Psoas muscle (tissue), 8 donors: ENCODE measurements around the gene SLC41A2. TPM values are rescaled to one million over a fixed set of nuclear protein-coding genes. Genes with fewer than 3 reads are reported as not detected.

Source experiments
- ATAC-seq, 4 donors: fragments of 200-7000 bp; cut with Tn5 transposase; one replicate each; pipeline ENCODE4 v1.9.1; 2020; ENCODE audit warnings: moderate library complexity in 3 of 4, mild to moderate bottlenecking in 2 of 4
- DNase-seq, 2 donors: peaks; one replicate each; pipeline ENCODE4 v3.0.0-alpha.2; 2020
- H3K27ac ChIP-seq: fragments of 200-600 bp; one replicate; pipeline ENCODE4 v1.8.0; 2022
- H3K27me3 ChIP-seq, 3 donors: fragments of 200-600 bp in 1 of 3; one replicate each; pipeline versions ENCODE4 v1.6.1 to v1.8.0; 2013 to 2022; ENCODE audit warnings: low read length in 2 of 3, mild to moderate bottlenecking in 2 of 3, moderate library complexity in 1 of 3; ENCODE audit not compliant: insufficient read depth in 3 of 3
- H3K36me3 ChIP-seq, 2 donors: fragments of 200-600 bp in 1 of 2; one replicate each; pipeline versions ENCODE4 v1.6.1 to v1.8.0; 2013 to 2022; ENCODE audit warnings: low read depth in 1 of 2, mild to moderate bottlenecking in 1 of 2, moderate library complexity in 1 of 2; ENCODE audit not compliant: insufficient read depth in 1 of 2
- H3K4me1 ChIP-seq: fragments of 200-600 bp; one replicate; pipeline ENCODE4 v1.8.0; 2022
- H3K4me3 ChIP-seq: fragments of 200-600 bp; one replicate; pipeline ENCODE4 v1.8.0; 2022; ENCODE audit warnings: mild to moderate bottlenecking
- H3K9me3 ChIP-seq: fragments of 200-600 bp; one replicate; pipeline ENCODE4 v1.8.0; 2022
- WGBS, 3 donors: extraction: QIAGEN DNeasy Blood & Tissue Kit; methylation state at CpG; one replicate each; pipeline versions ENCODE4 v1.1.6 to v1.1.7; 2013; 5-methylcytosine and 5-hydroxymethylcytosine counted together
- intact Hi-C, 2 donors: fragments of 100-400 bp; cut with DNase I; formaldehyde crosslinking; loops; one replicate each; pipeline versions ENCODE4 v1.11.0 to v1.14.2; 2022
- polyA plus RNA-seq, 3 donors: library from polyadenylated mRNA; stranded (reverse); fragments of 200-250 nt; gene quantifications; one replicate each; pipeline ENCODE4 v1.2.3, GENCODE V29; 2013
- total RNA-seq, 4 donors: library from RNA; stranded (reverse); fragmentation: NEBNext Ultra II Directional in 2 of 4; extraction: Animal tissue kit (Norgen Biotek cat#: 25700) in 2 of 4; gene quantifications; one replicate each; pipeline versions ENCODE4 v1.2.1 to v1.2.4, GENCODE V29; 2021 to 2023
- TF ChIP-seq, protein P1 (sequence below): fragments of 200-600 bp; IDR thresholded peaks from one replicate; pipeline ENCODE4 v1.8.0; 2022; ENCODE audit warnings: antibody characterized with exemption
- donor health status: healthy with polysubstance abuse.
- donor health status: DM: no; HTN: no; CAD: no; lungs with moderate emphysema.
- donor health status: Bipolar disorder and iron deficiency.
- donor health status: healthy.
- donor health status: DM: yes; HTN: yes; CAD: no.
- donor health status: DM: no; HTN: no; CAD: no.
- donor health status: DM: no; HTN: no; CAD: no.
- donor health status: DM: yes; HTN: yes; CAD: no.

The SLC41A2 gene
- total and polyA plus RNA-seq, 7 donors = 0.17 to 2.3 (median 0.62) TPM

DNA sequence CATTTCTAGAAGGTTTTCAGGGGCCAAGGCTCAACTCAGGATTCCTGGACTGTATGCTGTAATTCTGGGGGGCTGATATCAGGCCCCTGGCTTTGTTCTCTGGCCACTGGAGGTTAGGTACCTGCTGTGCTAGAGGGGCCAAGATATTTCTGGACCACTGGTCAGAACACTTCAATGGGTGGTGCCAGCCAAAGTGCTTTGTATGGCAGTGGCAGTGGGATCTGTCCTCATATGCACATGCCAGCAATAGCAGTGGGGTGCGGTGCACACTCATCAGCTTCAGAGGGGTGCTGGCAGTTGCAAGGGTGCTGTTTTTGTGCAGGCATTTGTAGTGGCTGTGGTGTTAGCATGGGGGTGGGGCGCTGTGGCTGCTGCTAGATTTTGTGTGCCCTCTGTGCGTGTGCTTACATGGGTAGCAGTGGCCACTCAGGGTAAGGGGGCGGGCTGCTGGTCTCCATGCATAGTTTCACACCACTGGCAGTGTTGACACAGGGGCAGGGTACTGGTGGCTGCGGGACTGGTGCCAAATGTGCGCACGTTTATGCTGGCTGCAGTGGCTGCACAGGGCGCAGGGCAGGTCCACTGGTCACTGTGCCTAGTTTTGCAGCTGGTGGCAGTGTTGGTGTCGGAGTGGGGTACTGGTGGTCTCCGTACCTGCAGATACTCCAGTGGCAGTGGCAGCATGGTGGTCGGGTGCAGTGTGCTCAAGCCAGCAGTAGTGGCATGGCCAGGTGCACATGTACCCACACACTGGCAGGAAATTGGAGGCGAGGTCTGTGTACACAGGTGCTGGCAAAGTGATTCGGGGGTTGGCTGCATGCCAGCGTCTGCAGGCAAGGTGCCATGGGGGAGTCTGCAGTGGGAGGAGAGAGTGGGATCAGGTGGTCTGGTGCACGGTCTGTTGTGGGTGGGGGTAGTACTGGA lies 40.6 kb upstream of the SLC41A2 start:
- Histone ChIP-seq H3K9me3 (no peaks in the 10 kb centered on the region), H3K27me3 (no peaks in the 10 kb centered on the region), H3K36me3 (peaks cover 4 to 83% of the 10 kb centered on the region in 2 donors), H3K4me1 (peaks cover 7% of the 10 kb centered on the region), H3K4me3 (no peak overlapping the region), H3K27ac (no peak overlapping the region)
- TF ChIP-seq, protein P1, sequence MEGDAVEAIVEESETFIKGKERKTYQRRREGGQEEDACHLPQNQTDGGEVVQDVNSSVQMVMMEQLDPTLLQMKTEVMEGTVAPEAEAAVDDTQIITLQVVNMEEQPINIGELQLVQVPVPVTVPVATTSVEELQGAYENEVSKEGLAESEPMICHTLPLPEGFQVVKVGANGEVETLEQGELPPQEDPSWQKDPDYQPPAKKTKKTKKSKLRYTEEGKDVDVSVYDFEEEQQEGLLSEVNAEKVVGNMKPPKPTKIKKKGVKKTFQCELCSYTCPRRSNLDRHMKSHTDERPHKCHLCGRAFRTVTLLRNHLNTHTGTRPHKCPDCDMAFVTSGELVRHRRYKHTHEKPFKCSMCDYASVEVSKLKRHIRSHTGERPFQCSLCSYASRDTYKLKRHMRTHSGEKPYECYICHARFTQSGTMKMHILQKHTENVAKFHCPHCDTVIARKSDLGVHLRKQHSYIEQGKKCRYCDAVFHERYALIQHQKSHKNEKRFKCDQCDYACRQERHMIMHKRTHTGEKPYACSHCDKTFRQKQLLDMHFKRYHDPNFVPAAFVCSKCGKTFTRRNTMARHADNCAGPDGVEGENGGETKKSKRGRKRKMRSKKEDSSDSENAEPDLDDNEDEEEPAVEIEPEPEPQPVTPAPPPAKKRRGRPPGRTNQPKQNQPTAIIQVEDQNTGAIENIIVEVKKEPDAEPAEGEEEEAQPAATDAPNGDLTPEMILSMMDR = no peak
- ATAC-seq = no peak
- 80 to 83% (median 81%) methylated on average over 15 of the region's 15 CpGs for WGBS, 3 donors
- intact Hi-C loops = no loop called here
- no peak for DNase-seq

DNA sequence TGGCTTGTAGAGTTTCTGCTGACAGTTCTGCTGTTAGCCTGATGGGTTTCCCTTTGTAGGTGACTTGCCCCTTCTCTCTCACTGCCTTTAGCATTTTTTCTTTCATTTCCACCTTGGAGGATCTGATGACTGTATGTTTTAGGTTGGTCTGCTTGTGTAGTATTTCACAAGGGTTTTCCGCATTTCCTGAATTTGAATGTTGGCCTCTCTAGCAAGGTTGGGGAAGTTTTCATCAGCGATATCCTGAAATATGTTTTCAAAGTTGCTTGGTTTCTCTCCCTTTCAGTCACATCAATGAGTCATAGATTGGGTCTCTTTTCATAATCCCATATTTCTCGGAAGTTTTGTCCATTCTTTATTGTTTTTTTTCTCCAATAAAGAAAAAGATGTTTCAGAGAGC lies 39.5 kb upstream of the SLC41A2 start:
- Histone ChIP-seq H3K27me3 (no peaks in the 10 kb centered on the region), H3K27ac (no peak overlapping the region), H3K4me3 (no peak overlapping the region), H3K9me3 (no peaks in the 10 kb centered on the region), H3K4me1 (peaks cover 7% of the 10 kb centered on the region), H3K36me3 (peaks cover 3 to 82% of the 10 kb centered on the region in 2 donors)
- 93 to 98% (median 96%) methylated on average over 3 of the region's 3 CpGs for WGBS, 3 donors
- DNase-seq (no peak), ATAC-seq (no peak)
- intact Hi-C loops = no loop called here
- TF ChIP-seq, protein P1 = no peak

DNA sequence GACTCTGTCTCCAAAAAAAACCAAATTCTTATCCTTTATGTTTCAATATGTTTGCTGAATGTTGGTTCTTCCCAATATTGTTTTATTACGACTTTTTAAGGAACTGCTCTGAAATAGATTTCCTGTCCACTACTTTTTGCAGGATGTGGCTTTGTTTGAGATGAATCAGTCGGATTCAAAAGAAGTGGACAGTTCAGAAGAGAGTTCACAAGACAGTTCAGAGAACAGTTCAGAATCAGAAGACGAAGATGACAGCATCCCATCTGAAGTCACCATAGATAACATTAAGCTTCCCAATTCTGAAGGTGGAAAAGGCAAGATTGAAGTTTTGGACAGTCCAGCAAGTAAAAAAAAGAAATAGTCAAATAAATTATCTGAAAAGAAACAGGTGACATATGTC lies 36.2 kb upstream of the SLC41A2 start:
- WGBS, 3 donors = 72 to 87% (median 80%) methylated on average over 3 of the region's 3 CpGs
- intact Hi-C loops = no loop called here
- TF ChIP-seq, protein P1 = no peak
- ATAC-seq (no peak), DNase-seq (no peak)
- H3K36me3 ChIP-seq = peaks cover 3 to 84% of the 10 kb centered on the region in 2 donors
- H3K27ac ChIP-seq = no peak overlapping the region
- no peak overlapping the region for H3K4me3 ChIP-seq
- H3K9me3 ChIP-seq = no peaks in the 10 kb centered on the region
- H3K27me3 ChIP-seq = no peaks in the 10 kb centered on the region
- no peaks in the 10 kb centered on the region for H3K4me1 ChIP-seq

DNA sequence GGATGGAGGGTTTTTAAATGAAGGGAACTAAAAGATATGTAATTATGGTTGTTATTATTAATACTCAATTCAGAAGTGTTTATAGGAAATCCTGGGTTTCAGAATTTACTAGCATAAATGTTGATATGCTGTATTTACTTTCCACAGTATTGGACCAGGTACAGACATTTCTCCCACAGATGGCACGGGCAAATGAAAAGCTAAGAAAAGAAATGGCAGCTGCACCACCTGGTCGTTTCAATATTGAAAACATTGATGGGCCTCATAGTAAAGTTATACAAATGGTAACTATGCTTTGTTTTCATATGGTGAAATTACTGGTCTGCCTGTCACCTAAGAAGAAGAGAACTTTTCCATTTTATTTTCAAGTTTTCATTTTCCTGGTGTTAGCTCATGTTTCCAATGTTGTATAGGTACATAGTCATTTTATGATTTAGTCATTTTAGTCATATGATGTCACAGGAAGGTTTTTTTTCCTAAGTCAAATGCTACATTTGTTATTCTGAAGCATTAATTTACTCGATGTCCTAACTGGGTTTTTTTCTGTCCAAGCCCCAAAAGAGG lies 33.6 kb upstream of the SLC41A2 start:
- TF ChIP-seq, protein P1 = no peak

More for the DNA sequence above, 33.6 kb upstream of the SLC41A2 start:
- H3K4me3 ChIP-seq = no peak overlapping the region
- no peaks in the 10 kb centered on the region for H3K9me3 ChIP-seq
- 45 to 64% (median 53%) methylated on average over 3 of the region's 3 CpGs for WGBS, 3 donors
- DNase-seq (no peak), ATAC-seq (no peak)
- intact Hi-C loops = no loop called here
- H3K36me3 ChIP-seq = peaks cover 3 to 70% of the 10 kb centered on the region in 2 donors
- H3K27ac ChIP-seq = no peak overlapping the region
- H3K4me1 ChIP-seq = peaks cover 12% of the 10 kb centered on the region
- H3K27me3 ChIP-seq = no peaks in the 10 kb centered on the region
